KOPT-K1 (cell line): ENCODE measurements around the gene ZBTB20.

ENCODE experiments used
- H3K27ac ChIP-seq: fragments of 200-600 bp; sonication (generic); 2 replicates; pipeline ENCODE4 v1.5.1; 2016; ENCODE audit warnings: antibody characterized with exemption, mild to moderate bottlenecking, low read depth, low read length; ENCODE audit not compliant: poor library complexity, severe bottlenecking
- H3K36me3 ChIP-seq: fragments of 200-600 bp; sonication (generic); 2 replicates; pipeline ENCODE4 v1.5.1; 2017; ENCODE audit warnings: antibody characterized with exemption, mild to moderate bottlenecking, low read length, moderate library complexity; ENCODE audit not compliant: insufficient read depth
- H3K9me3 ChIP-seq: fragments of 200-600 bp; sonication (generic); 2 replicates; pipeline ENCODE4 v1.5.1; 2017; ENCODE audit warnings: antibody characterized with exemption, low read length, mild to moderate bottlenecking; ENCODE audit not compliant: insufficient read depth, poor library complexity, severe bottlenecking

The ZBTB20 gene

GRCh38 chr3:114332342-114333179, 814.5 kb downstream of the ZBTB20 start:
- no peaks in the 10 kb centered on the region for H3K9me3 ChIP-seq

GRCh38 chr3:114331710-114332109, 815.4 kb downstream of the ZBTB20 start:
- H3K9me3 ChIP-seq: no peaks in the 10 kb centered on the region
- no peak overlapping the region for H3K27ac ChIP-seq
- no peaks in the 10 kb centered on the region for H3K36me3 ChIP-seq

More at GRCh38 chr3:114332342-114333179, 814.5 kb downstream of the ZBTB20 start:
- no peak overlapping the region for H3K27ac ChIP-seq
- no peaks in the 10 kb centered on the region for H3K36me3 ChIP-seq

- no peaks in the 10 kb centered on the region for H3K9me3 ChIP-seq
- no peak overlapping the region for H3K27ac ChIP-seq
- no peaks in the 10 kb centered on the region for H3K36me3 ChIP-seq
Observed at GRCh38 chr3:114331007-114331406, 816.1 kb downstream of the ZBTB20 start.

- H3K9me3 ChIP-seq: no peaks in the 10 kb centered on the region
- no peaks in the 10 kb centered on the region for H3K36me3 ChIP-seq
- no peak overlapping the region for H3K27ac ChIP-seq
Observed at GRCh38 chr3:114329823-114330222, 817.3 kb downstream of the ZBTB20 start.

- Histone ChIP-seq H3K9me3 (no peaks in the 10 kb centered on the region), H3K36me3 (no peaks in the 10 kb centered on the region), H3K27ac (no peak overlapping the region)
Observed at GRCh38 chr3:114328345-114328744, 818.7 kb downstream of the ZBTB20 start.

GRCh38 chr3:114327665-114328064, 819.4 kb downstream of the ZBTB20 start:
- Histone ChIP-seq H3K36me3 (no peaks in the 10 kb centered on the region), H3K9me3 (no peaks in the 10 kb centered on the region), H3K27ac (no peak overlapping the region)

GRCh38 chr3:114323546-114324254, 823.4 kb downstream of the ZBTB20 start:
- H3K36me3 ChIP-seq: no peaks in the 10 kb centered on the region
- no peak overlapping the region for H3K27ac ChIP-seq

GRCh38 chr3:114320246-114320645, 826.8 kb downstream of the ZBTB20 start:
- Histone ChIP-seq H3K36me3 (no peaks in the 10 kb centered on the region), H3K9me3 (no peaks in the 10 kb centered on the region), H3K27ac (no peak overlapping the region)

More at GRCh38 chr3:114323546-114324254, 823.4 kb downstream of the ZBTB20 start:
- no peaks in the 10 kb centered on the region for H3K9me3 ChIP-seq

GRCh38 chr3:114319453-114319852, 827.6 kb downstream of the ZBTB20 start:
- Histone ChIP-seq H3K36me3 (no peaks in the 10 kb centered on the region), H3K27ac (no peak overlapping the region), H3K9me3 (no peaks in the 10 kb centered on the region)

- Histone ChIP-seq H3K36me3 (no peaks in the 10 kb centered on the region), H3K9me3 (no peaks in the 10 kb centered on the region), H3K27ac (no peak overlapping the region)
Observed at GRCh38 chr3:114318295-114318694, 828.8 kb downstream of the ZBTB20 start.

- Histone ChIP-seq H3K36me3 (no peaks in the 10 kb centered on the region), H3K9me3 (no peaks in the 10 kb centered on the region)
Observed at GRCh38 chr3:114314282-114314681, 832.8 kb downstream of the ZBTB20 start.

GRCh38 chr3:114313426-114313825, 833.7 kb downstream of the ZBTB20 start:
- Histone ChIP-seq H3K27ac (no peak overlapping the region), H3K9me3 (no peaks in the 10 kb centered on the region)

More at GRCh38 chr3:114314282-114314681, 832.8 kb downstream of the ZBTB20 start:
- no peak overlapping the region for H3K27ac ChIP-seq

GRCh38 chr3:114310695-114311094, 836.4 kb downstream of the ZBTB20 start:
- H3K9me3 ChIP-seq: no peaks in the 10 kb centered on the region
- H3K36me3 ChIP-seq: no peaks in the 10 kb centered on the region
- H3K27ac ChIP-seq: no peak overlapping the region

More at GRCh38 chr3:114313426-114313825, 833.7 kb downstream of the ZBTB20 start:
- no peaks in the 10 kb centered on the region for H3K36me3 ChIP-seq

GRCh38 chr3:114308830-114309229, 838.3 kb downstream of the ZBTB20 start:
- Histone ChIP-seq H3K27ac (no peak overlapping the region), H3K9me3 (no peaks in the 10 kb centered on the region), H3K36me3 (no peaks in the 10 kb centered on the region)

GRCh38 chr3:114308377-114308776, 838.7 kb downstream of the ZBTB20 start:
- H3K9me3 ChIP-seq: no peaks in the 10 kb centered on the region
- no peak overlapping the region for H3K27ac ChIP-seq
- H3K36me3 ChIP-seq: no peaks in the 10 kb centered on the region
